Measurements from ENCODE around the gene DDX4.
"Not testable (repeated sequence)": the region's sequence is repeated elsewhere in the genome, so short reads cannot be mapped to it uniquely, and the experiment has no call there.

Gene DDX4

GRCh38 chr5:55737793-55738192 is at the start of gene DDX4:
Gene DDX4, plus strand, starts transcription at chr5:55738061. Its CDS starts 903 bp downstream, at chr5:55738964.
- no peak for DNase-seq

- no peak for DNase-seq
Measured at GRCh38 chr5:55691265-55692105, 46.4 kb upstream of the DDX4 start.

GRCh38 chr5:55692106-55692417 is 45.8 kb upstream of the DDX4 start:
- no peak for DNase-seq

GRCh38 chr5:55692509-55692908 is 45.4 kb upstream of the DDX4 start:
- no peak for DNase-seq

GRCh38 chr5:55694152-55694830 is 43.6 kb upstream of the DDX4 start:
- no peak for DNase-seq

GRCh38 chr5:55696704-55697103 is 41.2 kb upstream of the DDX4 start:
- not testable (repeated sequence) for DNase-seq

GRCh38 chr5:55699041-55699688 is 38.7 kb upstream of the DDX4 start:
- no peak for DNase-seq

- no peak for DNase-seq
Measured at GRCh38 chr5:55700745-55701144, 37.1 kb upstream of the DDX4 start.

GRCh38 chr5:55701462-55702103 is 36.3 kb upstream of the DDX4 start:
- DNase-seq: no peak

- no peak for DNase-seq
Measured at GRCh38 chr5:55702598-55703345, 35.1 kb upstream of the DDX4 start.

- no peak for DNase-seq
Measured at GRCh38 chr5:55706230-55706629, 31.6 kb upstream of the DDX4 start.

- DNase-seq: no peak
Measured at GRCh38 chr5:55708732-55709131, 29.1 kb upstream of the DDX4 start.

GRCh38 chr5:55711507-55712022 is 26.3 kb upstream of the DDX4 start:
- DNase-seq: no peak

- peak; percentile 51 for DNase-seq
Measured at GRCh38 chr5:55712023-55712859, 25.6 kb upstream of the DDX4 start, which contains the start of gene SLC38A9. Gene SLC38A9, minus strand, starts transcription at chr5:55712324. Its CDS starts 14,366 bp downstream, at chr5:55697958.

GRCh38 chr5:55713871-55714270 is 24.0 kb upstream of the DDX4 start:
- no peak for DNase-seq

GRCh38 chr5:55714339-55714738 is 23.5 kb upstream of the DDX4 start:
- DNase-seq: no peak

- no peak for DNase-seq
Measured at GRCh38 chr5:55714749-55715148, 23.1 kb upstream of the DDX4 start.

GRCh38 chr5:55715519-55716078 is 22.3 kb upstream of the DDX4 start:
- no peak for DNase-seq

GRCh38 chr5:55719026-55719425 is 18.8 kb upstream of the DDX4 start:
- DNase-seq: not testable (repeated sequence)

GRCh38 chr5:55720188-55720703 is 17.6 kb upstream of the DDX4 start:
- DNase-seq: no peak

GRCh38 chr5:55724281-55724680 is 13.6 kb upstream of the DDX4 start:
- DNase-seq: no peak
